K562 (cell line): Measurements from ENCODE around the gene PEX5L.

Experiments used
- CEBPB ChIP-seq: fragments of 450-650 bp; IDR thresholded peaks from 2 replicates; pipeline ENCODE4 v1.6.1; 2016; ENCODE audit warnings: missing genetic modification characterization, missing compliant biosample characterization
- CTCF ChIP-seq, 3 experiments: IDR thresholded peaks in 2 of 3; conservative IDR thresholded peaks in 1 of 3; 2 replicates each; pipeline ENCODE4 v1.5.1; 2011 to 2012; ENCODE audit warnings: low read length in 3 of 3, mild to moderate bottlenecking in 3 of 3, control low read depth in 2 of 3, improper control_type of control experiment in 1 of 3, inconsistent platforms in 1 of 3, low read depth in 1 of 3, mixed read lengths in 1 of 3, moderate library complexity in 1 of 3; ENCODE audit not compliant: insufficient read depth in 2 of 3
- ELK1 ChIP-seq: sonication (generic); formaldehyde crosslinking; IDR thresholded peaks from 2 replicates; pipeline ENCODE4 v1.8.1; 2022; ENCODE audit warnings: missing genetic modification reagents
- FOS ChIP-seq: IDR thresholded peaks from 3 replicates; pipeline ENCODE4 v1.6.1; 2011; ENCODE audit not compliant: insufficient read length; ENCODE audit errors: extremely low read depth
- FOXK1 ChIP-seq: sonication (generic); formaldehyde crosslinking; IDR thresholded peaks from 2 replicates; pipeline ENCODE4 v1.8.0; 2022; ENCODE audit warnings: missing genetic modification reagents, mild to moderate bottlenecking, borderline replicate concordance
- FOXM1 ChIP-seq, 2 experiments: fragments of 450-650 bp in 1 of 2; sonication (generic) in 1 of 2; formaldehyde crosslinking in 1 of 2; IDR thresholded peaks; 2 replicates each; pipeline versions ENCODE4 v1.6.1 to v1.9.0; 2017 to 2022; ENCODE audit warnings: low read depth in 2 of 2, mild to moderate bottlenecking in 2 of 2, missing genetic modification reagents in 1 of 2, moderate library complexity in 1 of 2
- HCFC1 ChIP-seq: IDR thresholded peaks from 2 replicates; pipeline ENCODE4 v1.6.1; 2012; ENCODE audit warnings: low read depth, low read length, improper control_type of control experiment
- JUNB ChIP-seq: fragments of 450-650 bp; formaldehyde crosslinking; conservative IDR thresholded peaks from 2 replicates; pipeline ENCODE4 v1.4.0; 2020; ENCODE audit warnings: mild to moderate bottlenecking
- MLLT1 ChIP-seq, 2 experiments: fragments of 450-650 bp; IDR thresholded peaks; 2 replicates each; pipeline ENCODE4 v1.6.1; 2016
- NCOA1 ChIP-seq: fragments of 450-650 bp; IDR thresholded peaks from 2 replicates; pipeline ENCODE4 v1.6.1; 2016; ENCODE audit warnings: low read depth
- ZNF431 ChIP-seq: sonication (generic); formaldehyde crosslinking; IDR thresholded peaks from 2 replicates; pipeline ENCODE4 v1.8.0; 2022; ENCODE audit warnings: mild to moderate bottlenecking, missing genetic modification reagents
- ZNF592 ChIP-seq: fragments of 450-650 bp; IDR thresholded peaks from 2 replicates; pipeline ENCODE4 v1.6.1; 2017; ENCODE audit warnings: antibody characterized with exemption, mild to moderate bottlenecking

DNA sequence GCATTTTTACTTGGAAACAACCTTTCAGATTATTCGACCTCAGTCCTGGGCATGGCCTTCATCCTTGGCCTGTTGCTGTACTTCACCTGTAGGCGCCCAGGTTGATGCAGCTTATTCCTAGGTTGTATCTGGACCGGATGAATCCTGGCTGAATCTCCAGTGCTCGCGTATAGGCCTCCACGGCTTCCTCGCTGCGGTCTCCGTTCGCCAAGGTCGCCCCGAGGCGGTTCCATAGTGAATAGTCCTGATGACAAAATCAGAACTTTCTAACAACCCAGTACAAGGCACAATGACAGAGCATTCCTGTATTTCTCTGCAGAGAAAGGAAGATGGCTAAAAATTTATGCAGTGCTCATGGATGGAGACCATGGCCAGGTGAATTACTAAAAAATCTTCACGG, 229.1 kb downstream of the PEX5L start:
- TF ChIP-seq NCOA1 (no peak), HCFC1 (no peak), MLLT1 (IDR thresholded peaks at IDR 0.05) (no peak), CEBPB (no peak), ZNF592 (no peak), FOS (no peak), ELK1 (CRISPR knock-in tag) (no peak), FOXK1 (no peak), CTCF (IDR thresholded peaks at IDR 0.05 in 2 of 3, conservative IDR thresholded peaks at IDR 0.05 in 1 of 3; ENCODE audit: insufficient read depth in 2 of 3, low read depth in 1 of 3, low read length in 3 of 3) (no peak), FOXM1 (IDR thresholded peaks at IDR 0.05; ENCODE audit: low read depth) (no peak), FOXM1 (CRISPR knock-in tag; IDR thresholded peaks at IDR 0.05; ENCODE audit: low read depth) (no peak), JUNB (CRISPR knock-in tag) (no peak), ZNF431 (CRISPR knock-in tag) (no peak)
